Lower leg skin (tissue), 4 donors: ENCODE results near the gene IBTK. TPM values are rescaled to one million over a fixed set of nuclear protein-coding genes. Genes with fewer than 3 reads are reported as not detected.
"Not testable (repeated sequence)": the region's sequence is repeated elsewhere in the genome, so short reads cannot be mapped to it uniquely, and the experiment has no call there.

Experiments used
- DNase-seq, 2 donors: peaks; one replicate each; pipeline ENCODE4 v3.0.0-alpha.2; 2019; ENCODE audit warnings: low spot score in 2 of 2
- H3K4me3 ChIP-seq: fragments of 200-600 bp; sonication (generic); 2 replicates; pipeline ENCODE4 v1.5.1; 2017; ENCODE audit warnings: mild to moderate bottlenecking, low read depth; ENCODE audit not compliant: poor library complexity, severe bottlenecking
- CTCF ChIP-seq, 3 donors: fragments of 450-650 bp; IDR thresholded peaks; one replicate each; pipeline ENCODE4 v1.5.1; 2016; ENCODE audit warnings: antibody characterized with exemption in 3 of 3, mild to moderate bottlenecking in 3 of 3, moderate library complexity in 2 of 3
- POLR2A ChIP-seq, 2 donors: fragments of 450-650 bp; IDR thresholded peaks; one replicate each; pipeline ENCODE4 v1.6.1; 2016 to 2017; ENCODE audit warnings: antibody characterized with exemption in 2 of 2, mild to moderate bottlenecking in 1 of 2, moderate library complexity in 1 of 2
- whole genome bisulfite sequencing, 2 donors: methylation state at CpG; one replicate each; pipeline ENCODE4 v1.1.5; 2018; 5-methylcytosine and 5-hydroxymethylcytosine counted together
- intact Hi-C: fragments of 100-400 bp; cut with DNase I; formaldehyde crosslinking; loops from one replicate; pipeline ENCODE4 v1.15.0; 2023; ENCODE audit warnings: low total_unique reads
- total RNA-seq, 4 donors: library from RNA; depleted of rRNA; stranded (reverse); fragments of >200 nt; gene quantifications; one replicate each; pipeline ENCODE4 v1.1.0, GENCODE V29; 2016

Gene IBTK
- 10 to 100 TPM; 10.7 to 15.3 (median 12.6) TPM for total RNA-seq

DNA sequence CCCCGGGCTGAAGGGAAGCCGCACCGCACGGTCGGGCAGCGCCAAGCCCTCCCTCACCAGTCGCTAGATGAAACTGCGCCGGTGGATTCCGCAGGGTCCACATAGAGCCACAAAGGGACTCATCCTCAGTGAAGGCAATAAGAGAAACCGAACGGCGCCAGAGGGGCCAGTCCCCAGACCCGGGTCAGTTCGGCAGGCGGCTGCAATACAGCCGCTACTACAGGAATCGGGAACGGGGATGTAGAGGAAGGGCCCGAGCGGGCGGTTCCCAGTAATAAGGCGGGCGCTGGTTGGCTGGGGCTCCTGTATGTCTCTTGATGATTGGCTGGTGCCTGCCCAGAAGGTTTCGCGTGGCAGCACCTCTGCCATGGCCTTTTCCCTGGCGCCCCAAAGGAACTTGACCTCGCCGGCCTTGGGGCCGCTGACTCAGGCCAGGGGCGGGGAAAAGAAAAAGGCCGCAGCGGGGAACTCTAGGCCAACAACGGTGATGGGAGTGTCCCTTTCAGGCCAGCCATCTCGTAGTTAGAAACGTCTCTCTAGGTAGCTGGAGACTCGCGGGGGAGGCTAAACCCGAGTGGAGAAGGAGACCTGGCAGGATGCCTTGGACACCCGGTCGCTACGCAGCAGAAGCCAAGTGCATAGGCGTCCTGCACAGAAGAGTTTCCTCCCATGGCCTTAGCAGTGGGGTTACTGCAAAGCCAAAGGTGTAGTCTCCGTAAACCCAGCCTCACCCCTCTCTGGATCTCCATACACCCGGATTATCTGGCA, at the start of gene IBTK:
TSS of gene IBTK (minus strand) at position 240 of the 768 bp plus-strand sequence. CDS start 7,258 bp downstream, outside the sequence.
- peak; percentile 95 to 99 for DNase-seq
- intact Hi-C loops, result no loop called here
- peak within 1 kb of the TSS; percentile 96 for H3K4me3 ChIP-seq
- TF ChIP-seq CTCF (IDR thresholded peaks at IDR 0.05) (no peak), POLR2A (IDR thresholded peaks at IDR 0.05) (no peak)
- 1 to 2% methylated on average over 38 to 44 of the region's 45 CpGs for WGBS, 2 donors

DNA sequence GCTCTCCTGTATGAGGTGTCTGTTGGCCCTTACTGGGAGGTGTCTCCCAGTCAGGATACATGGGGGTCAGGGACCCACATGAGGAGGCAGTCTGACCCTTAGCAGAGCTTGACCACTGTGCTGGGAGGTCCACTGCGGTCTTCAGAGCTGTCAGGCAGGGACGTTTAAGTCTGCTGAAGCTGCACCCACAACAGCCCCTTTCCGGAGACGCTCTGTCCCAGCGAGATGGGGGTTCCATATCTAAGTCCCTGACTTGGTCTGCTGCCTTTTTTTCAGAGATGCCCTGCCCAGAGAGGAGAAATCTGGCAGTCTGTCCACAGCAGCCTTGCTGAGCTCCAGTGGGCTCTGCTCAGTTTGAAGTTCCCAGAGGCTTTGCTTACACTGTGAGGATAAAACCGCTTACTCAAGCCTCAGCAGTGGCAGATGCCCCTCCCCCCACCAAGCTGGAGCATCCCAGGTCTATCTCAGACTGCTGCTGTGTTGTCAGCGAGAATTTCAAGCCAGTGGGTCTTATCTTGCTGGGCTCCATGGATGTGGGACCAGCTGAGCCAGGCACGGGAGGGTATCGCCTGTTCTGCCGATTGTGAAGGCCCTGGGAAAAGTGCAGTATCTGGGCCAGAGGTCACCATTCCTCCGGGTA, 36.3 kb upstream of the IBTK start:
- intact Hi-C loops, result no loop called here
- 66 to 85% methylated on average over 11 of the region's 11 CpGs for WGBS, 2 donors
- no peak overlapping the region for H3K4me3 ChIP-seq
- no peak for DNase-seq
- TF ChIP-seq CTCF (IDR thresholded peaks at IDR 0.05), result no peak
- TF ChIP-seq POLR2A (IDR thresholded peaks at IDR 0.05), result no peak

GRCh38 chr6:82281550-82281949, 34.0 kb upstream of the IBTK start:
- WGBS, 2 donors, result 64 to 74% methylated on average over 2 of the region's 2 CpGs
- intact Hi-C loops, result not testable (repeated sequence)

GRCh38 chr6:82277686-82278085, 30.1 kb upstream of the IBTK start:
- no peak for DNase-seq
- intact Hi-C loops, result no loop called here

More at GRCh38 chr6:82281550-82281949, 34.0 kb upstream of the IBTK start:
- DNase-seq, H3K4me3 ChIP-seq: not testable (repeated sequence)

GRCh38 chr6:82275686-82276085, 28.1 kb upstream of the IBTK start:
- 89 to 91% methylated on average over 5 of the region's 5 CpGs for WGBS, 2 donors
- intact Hi-C loops, result no loop called here
- TF ChIP-seq POLR2A (IDR thresholded peaks at IDR 0.05) (no peak), CTCF (IDR thresholded peaks at IDR 0.05) (no peak)
- DNase-seq, result no peak
- no peak overlapping the region for H3K4me3 ChIP-seq

More at GRCh38 chr6:82277686-82278085, 30.1 kb upstream of the IBTK start:
- TF ChIP-seq CTCF (IDR thresholded peaks at IDR 0.05), result no peak
- TF ChIP-seq POLR2A (IDR thresholded peaks at IDR 0.05), result no peak
- H3K4me3 ChIP-seq, result no peak overlapping the region

DNA sequence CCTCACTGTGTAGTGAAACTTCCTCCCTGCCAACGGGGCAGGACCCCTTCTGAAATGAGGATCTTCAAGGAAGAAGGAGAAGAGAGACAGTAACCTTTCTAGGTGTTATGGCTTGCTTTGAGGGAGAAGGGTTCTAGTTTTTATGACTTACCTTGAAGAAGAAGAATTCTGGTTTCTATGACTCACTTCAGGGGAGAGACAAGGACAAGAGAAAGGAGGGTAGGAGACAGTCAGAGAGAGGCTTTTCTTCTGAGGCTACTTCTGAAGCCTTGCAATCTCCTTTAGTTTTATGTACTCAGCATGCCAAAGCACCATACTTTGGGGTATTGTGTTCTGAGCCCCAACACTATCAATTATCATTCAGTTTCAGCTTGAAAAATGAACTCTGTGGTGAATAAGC, 25.8 kb upstream of the IBTK start:
- DNase-seq, result no peak
- WGBS, 2 donors, result 67 to 77% methylated on average over 1 of the region's 1 CpG
- H3K4me3 ChIP-seq, result no peak overlapping the region
- TF ChIP-seq CTCF (IDR thresholded peaks at IDR 0.05), result no peak
- TF ChIP-seq POLR2A (IDR thresholded peaks at IDR 0.05), result no peak
- intact Hi-C loops, result loop anchor here (5.0 kb wide), 1 partner anchor 784 kb away; no protein-coding TSS in a partner anchor
